IgD-negative memory B cell (primary cell): ENCODE results near the gene OMP. TPM values are rescaled to one million over a fixed set of nuclear protein-coding genes. Genes with fewer than 3 reads are reported as not detected.
"Not testable (repeated sequence)": the region's sequence is repeated elsewhere in the genome, so short reads cannot be mapped to it uniquely, and the experiment has no call there.

Source experiments
- H3K27ac Mint-ChIP-seq, 3 donors: one replicate each; pipeline ENCODE4 v1.8.0; 2020 to 2022; ENCODE audit warnings: mild to moderate bottlenecking in 3 of 3, mixed read lengths in 3 of 3, moderate library complexity in 1 of 3
- H3K27me3 Mint-ChIP-seq: one replicate; pipeline ENCODE4 v1.8.0; 2021; ENCODE audit warnings: mixed read lengths
- H3K36me3 Mint-ChIP-seq: one replicate; pipeline ENCODE4 v1.8.0; 2020; ENCODE audit warnings: mild to moderate bottlenecking, mixed read lengths
- H3K4me1 Mint-ChIP-seq, 3 donors: one replicate each; pipeline ENCODE4 v1.8.0; 2020 to 2022; ENCODE audit warnings: mixed read lengths in 3 of 3, mild to moderate bottlenecking in 1 of 3
- H3K4me3 Mint-ChIP-seq, 4 donors: one replicate each; pipeline ENCODE4 v1.8.0; 2020 to 2022; ENCODE audit warnings: mild to moderate bottlenecking in 4 of 4, mixed read lengths in 4 of 4, moderate library complexity in 3 of 4
- H3K9me3 Mint-ChIP-seq, 3 donors: one replicate each; pipeline ENCODE4 v1.8.0; 2020 to 2021; ENCODE audit warnings: mixed read lengths in 3 of 3, mild to moderate bottlenecking in 1 of 3
- polyA plus RNA-seq: library from polyadenylated mRNA; unstranded; fragments of 300-500 nt; fragmentation: Illumina TruSeq; gene quantifications from one replicate; pipeline ENCODE4 v1.2.3, GENCODE V29; 2021

OMP gene
- not detected for polyA plus RNA-seq

GRCh38 chr11:77102246-77103210 is at the start of gene OMP:
Gene OMP, plus strand, starts transcription at chr11:77102840. Its CDS starts 0 bp downstream, at chr11:77102840.
- H3K4me1 Mint-ChIP-seq, result no peaks in the 10 kb centered on the region
- no peak within 1 kb of the TSS for H3K4me3 Mint-ChIP-seq
- no peaks in the 10 kb centered on the region for H3K36me3 Mint-ChIP-seq
- H3K27me3 Mint-ChIP-seq, result peaks cover 3% of the 10 kb centered on the region
- no peaks in the 10 kb centered on the region for H3K9me3 Mint-ChIP-seq
- H3K27ac Mint-ChIP-seq, result no peak within 1 kb of the TSS

- no peaks in the 10 kb centered on the region for H3K36me3 Mint-ChIP-seq
- peaks cover under 1% of the 10 kb centered on the region for H3K27me3 Mint-ChIP-seq
- H3K4me3 Mint-ChIP-seq, result no peak overlapping the region
- peaks cover 0 to 2% (median 0%) of the 10 kb centered on the region in 3 donors for H3K4me1 Mint-ChIP-seq
- H3K9me3 Mint-ChIP-seq, result peaks cover 0 to 3% (median 0%) of the 10 kb centered on the region in 3 donors
- H3K27ac Mint-ChIP-seq, result peak overlapping the region in 1 of 3 donors; percentile 20
These were observed 49.2 kb upstream of the OMP start for GRCh38 chr11:77053217-77054015.

GRCh38 chr11:77054084-77054483 is 48.6 kb upstream of the OMP start:
- Mint-ChIP-seq H3K9me3 (peaks cover 0 to 6% (median 0%) of the 10 kb centered on the region in 3 donors), H3K36me3 (no peaks in the 10 kb centered on the region), H3K4me1 (peaks cover 0 to 2% (median 0%) of the 10 kb centered on the region in 3 donors), H3K27me3 (peaks cover 3% of the 10 kb centered on the region), H3K4me3 (no peak overlapping the region), H3K27ac (no peak overlapping the region)

- H3K4me1 Mint-ChIP-seq, result peaks cover 0 to 2% (median 0%) of the 10 kb centered on the region in 3 donors
- H3K27me3 Mint-ChIP-seq, result peaks cover 3% of the 10 kb centered on the region
- peak overlapping the region in 1 of 4 donors; percentile 4 for H3K4me3 Mint-ChIP-seq
- H3K27ac Mint-ChIP-seq, result no peak overlapping the region
- no peaks in the 10 kb centered on the region for H3K36me3 Mint-ChIP-seq
- peaks cover 0 to 6% (median 0%) of the 10 kb centered on the region in 3 donors for H3K9me3 Mint-ChIP-seq
These were observed 47.5 kb upstream of the OMP start for GRCh38 chr11:77055101-77055561.

- Mint-ChIP-seq H3K27me3 (peaks cover 3% of the 10 kb centered on the region), H3K4me1 (peaks cover 0 to 2% (median 0%) of the 10 kb centered on the region in 3 donors), H3K4me3 (no peak overlapping the region), H3K36me3 (no peaks in the 10 kb centered on the region), H3K27ac (no peak overlapping the region), H3K9me3 (peaks cover 0 to 10% (median 4%) of the 10 kb centered on the region in 3 donors)
These were observed 46.7 kb upstream of the OMP start for GRCh38 chr11:77055913-77056312.

- H3K4me3 Mint-ChIP-seq, result no peak overlapping the region
- peaks cover 0 to 2% (median 0%) of the 10 kb centered on the region in 3 donors for H3K4me1 Mint-ChIP-seq
These were observed 45.7 kb upstream of the OMP start for GRCh38 chr11:77056814-77057402.

GRCh38 chr11:77057938-77058474 is 44.6 kb upstream of the OMP start:
- peaks cover 0 to 15% (median 4%) of the 10 kb centered on the region in 3 donors for H3K9me3 Mint-ChIP-seq
- no peak overlapping the region for H3K27ac Mint-ChIP-seq
- no peaks in the 10 kb centered on the region for H3K36me3 Mint-ChIP-seq

More at GRCh38 chr11:77056814-77057402, 45.7 kb upstream of the OMP start:
- Mint-ChIP-seq H3K27ac (no peak overlapping the region), H3K36me3 (no peaks in the 10 kb centered on the region), H3K27me3 (peaks cover 7% of the 10 kb centered on the region), H3K9me3 (peaks cover 0 to 15% (median 4%) of the 10 kb centered on the region in 3 donors)

GRCh38 chr11:77058900-77059299 is 43.7 kb upstream of the OMP start:
- no peaks in the 10 kb centered on the region for H3K36me3 Mint-ChIP-seq
- peaks cover 0 to 15% (median 4%) of the 10 kb centered on the region in 3 donors for H3K9me3 Mint-ChIP-seq
- H3K4me3 Mint-ChIP-seq, result no peak overlapping the region
- H3K27ac Mint-ChIP-seq, result no peak overlapping the region
- peaks cover 7% of the 10 kb centered on the region for H3K27me3 Mint-ChIP-seq
- H3K4me1 Mint-ChIP-seq, result peaks cover 0 to 2% (median 0%) of the 10 kb centered on the region in 3 donors

More at GRCh38 chr11:77057938-77058474, 44.6 kb upstream of the OMP start:
- H3K27me3 Mint-ChIP-seq, result peaks cover 7% of the 10 kb centered on the region
- peaks cover 0 to 2% (median 0%) of the 10 kb centered on the region in 3 donors for H3K4me1 Mint-ChIP-seq
- H3K4me3 Mint-ChIP-seq, result no peak overlapping the region

- H3K36me3 Mint-ChIP-seq, result no peaks in the 10 kb centered on the region
These were observed 42.8 kb upstream of the OMP start for GRCh38 chr11:77059806-77060205.

GRCh38 chr11:77060234-77060633 is 42.4 kb upstream of the OMP start:
- H3K27ac Mint-ChIP-seq, result no peak overlapping the region
- H3K4me3 Mint-ChIP-seq, result no peak overlapping the region
- no peaks in the 10 kb centered on the region for H3K36me3 Mint-ChIP-seq
- peaks cover 0 to 15% (median 4%) of the 10 kb centered on the region in 3 donors for H3K9me3 Mint-ChIP-seq
- peaks cover 7% of the 10 kb centered on the region for H3K27me3 Mint-ChIP-seq
- H3K4me1 Mint-ChIP-seq, result no peaks in the 10 kb centered on the region

More at GRCh38 chr11:77059806-77060205, 42.8 kb upstream of the OMP start:
- no peak overlapping the region for H3K4me3 Mint-ChIP-seq
- no peaks in the 10 kb centered on the region for H3K4me1 Mint-ChIP-seq
- no peak overlapping the region for H3K27ac Mint-ChIP-seq
- peaks cover 0 to 15% (median 4%) of the 10 kb centered on the region in 3 donors for H3K9me3 Mint-ChIP-seq
- peaks cover 7% of the 10 kb centered on the region for H3K27me3 Mint-ChIP-seq

- H3K4me3 Mint-ChIP-seq, H3K36me3 Mint-ChIP-seq, H3K27me3 Mint-ChIP-seq, H3K4me1 Mint-ChIP-seq, H3K27ac Mint-ChIP-seq: not testable (repeated sequence)
- peaks cover 0 to 15% (median 4%) of the 10 kb centered on the region in 3 donors for H3K9me3 Mint-ChIP-seq
These were observed 41.4 kb upstream of the OMP start for GRCh38 chr11:77061258-77061657.

- Mint-ChIP-seq H3K36me3 (no peaks in the 10 kb centered on the region), H3K27ac (no peak overlapping the region), H3K4me3 (peak overlapping the region in 1 of 4 donors; percentile 59), H3K27me3 (peaks cover 7% of the 10 kb centered on the region), H3K9me3 (peaks cover 0 to 12% (median 4%) of the 10 kb centered on the region in 3 donors), H3K4me1 (peaks cover 3 to 9% (median 3%) of the 10 kb centered on the region in 3 donors)
These were observed 39.7 kb upstream of the OMP start for GRCh38 chr11:77062924-77063323.

GRCh38 chr11:77063407-77063806 is 39.2 kb upstream of the OMP start:
- no peaks in the 10 kb centered on the region for H3K36me3 Mint-ChIP-seq
- H3K4me3 Mint-ChIP-seq, result peak overlapping the region in 1 of 4 donors; percentile 59
- peaks cover 6% of the 10 kb centered on the region for H3K27me3 Mint-ChIP-seq
- peak overlapping the region in 1 of 3 donors; percentile 0 for H3K27ac Mint-ChIP-seq
- H3K9me3 Mint-ChIP-seq, result peaks cover 0 to 12% (median 4%) of the 10 kb centered on the region in 3 donors
- H3K4me1 Mint-ChIP-seq, result peaks cover 3 to 9% (median 3%) of the 10 kb centered on the region in 3 donors

- Mint-ChIP-seq H3K4me3 (no peak overlapping the region), H3K27ac (peak overlapping the region in 1 of 3 donors; percentile 0), H3K27me3 (peaks cover 4% of the 10 kb centered on the region), H3K9me3 (peaks cover 0 to 9% (median 4%) of the 10 kb centered on the region in 3 donors), H3K36me3 (no peaks in the 10 kb centered on the region), H3K4me1 (peaks cover 3 to 9% (median 3%) of the 10 kb centered on the region in 3 donors)
These were observed 38.8 kb upstream of the OMP start for GRCh38 chr11:77063861-77064260.
